Measurements from ENCODE around the gene MYLK4.

GRCh38 chr6:2697291-2697690 is 53.4 kb downstream of the MYLK4 start:
- TF ChIP-seq SP1 (IDR thresholded peaks at IDR 0.05) = no peak
- no peak for TF ChIP-seq CTCF (IDR thresholded peaks at IDR 0.05; ENCODE audit: low read depth, low read length, missing input control)
- TF ChIP-seq RAD21 (IDR thresholded peaks at IDR 0.05) = no peak
- TF ChIP-seq, protein P1, sequence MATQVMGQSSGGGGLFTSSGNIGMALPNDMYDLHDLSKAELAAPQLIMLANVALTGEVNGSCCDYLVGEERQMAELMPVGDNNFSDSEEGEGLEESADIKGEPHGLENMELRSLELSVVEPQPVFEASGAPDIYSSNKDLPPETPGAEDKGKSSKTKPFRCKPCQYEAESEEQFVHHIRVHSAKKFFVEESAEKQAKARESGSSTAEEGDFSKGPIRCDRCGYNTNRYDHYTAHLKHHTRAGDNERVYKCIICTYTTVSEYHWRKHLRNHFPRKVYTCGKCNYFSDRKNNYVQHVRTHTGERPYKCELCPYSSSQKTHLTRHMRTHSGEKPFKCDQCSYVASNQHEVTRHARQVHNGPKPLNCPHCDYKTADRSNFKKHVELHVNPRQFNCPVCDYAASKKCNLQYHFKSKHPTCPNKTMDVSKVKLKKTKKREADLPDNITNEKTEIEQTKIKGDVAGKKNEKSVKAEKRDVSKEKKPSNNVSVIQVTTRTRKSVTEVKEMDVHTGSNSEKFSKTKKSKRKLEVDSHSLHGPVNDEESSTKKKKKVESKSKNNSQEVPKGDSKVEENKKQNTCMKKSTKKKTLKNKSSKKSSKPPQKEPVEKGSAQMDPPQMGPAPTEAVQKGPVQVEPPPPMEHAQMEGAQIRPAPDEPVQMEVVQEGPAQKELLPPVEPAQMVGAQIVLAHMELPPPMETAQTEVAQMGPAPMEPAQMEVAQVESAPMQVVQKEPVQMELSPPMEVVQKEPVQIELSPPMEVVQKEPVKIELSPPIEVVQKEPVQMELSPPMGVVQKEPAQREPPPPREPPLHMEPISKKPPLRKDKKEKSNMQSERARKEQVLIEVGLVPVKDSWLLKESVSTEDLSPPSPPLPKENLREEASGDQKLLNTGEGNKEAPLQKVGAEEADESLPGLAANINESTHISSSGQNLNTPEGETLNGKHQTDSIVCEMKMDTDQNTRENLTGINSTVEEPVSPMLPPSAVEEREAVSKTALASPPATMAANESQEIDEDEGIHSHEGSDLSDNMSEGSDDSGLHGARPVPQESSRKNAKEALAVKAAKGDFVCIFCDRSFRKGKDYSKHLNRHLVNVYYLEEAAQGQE (IDR thresholded peaks at IDR 0.05) = no peak
- no peak for TF ChIP-seq RXRA (IDR thresholded peaks at IDR 0.05)
- no peak for TF ChIP-seq YY1 (IDR thresholded peaks at IDR 0.05)
- TF ChIP-seq, protein P2, sequence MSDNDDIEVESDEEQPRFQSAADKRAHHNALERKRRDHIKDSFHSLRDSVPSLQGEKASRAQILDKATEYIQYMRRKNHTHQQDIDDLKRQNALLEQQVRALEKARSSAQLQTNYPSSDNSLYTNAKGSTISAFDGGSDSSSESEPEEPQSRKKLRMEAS (IDR thresholded peaks at IDR 0.05) = no peak
- no peak for TF ChIP-seq HNF4G (IDR thresholded peaks at IDR 0.05)
